Sigmoid colon (tissue), 4 donors: ENCODE results near the gene GBP5.

Source experiments
- EP300 ChIP-seq, 4 donors: sonication (generic); formaldehyde crosslinking; IDR thresholded peaks; one replicate each; pipeline ENCODE4 v1.6.1; 2017; ENCODE audit warnings: antibody characterized with exemption in 4 of 4
- POLR2A ChIP-seq, 2 donors: fragments of 450-650 bp; IDR thresholded peaks; one replicate each; pipeline ENCODE4 v1.6.1; 2016; ENCODE audit warnings: antibody characterized with exemption in 2 of 2, mild to moderate bottlenecking in 2 of 2, moderate library complexity in 2 of 2
- POLR2AphosphoS5 ChIP-seq, 4 donors: sonication (generic); formaldehyde crosslinking; IDR thresholded peaks; one replicate each; pipeline ENCODE4 v1.6.1; 2017; ENCODE audit warnings: antibody characterized with exemption in 4 of 4
- TF ChIP-seq, protein P1 (sequence below), 4 experiments: fragments of 450-650 bp in 3 of 4; fragments of 200-600 bp in 1 of 4; IDR thresholded peaks; one replicate each; pipeline ENCODE4 v1.5.1; 2016 to 2019; ENCODE audit warnings: antibody characterized with exemption in 4 of 4, mild to moderate bottlenecking in 3 of 4, moderate library complexity in 2 of 4

DNA sequence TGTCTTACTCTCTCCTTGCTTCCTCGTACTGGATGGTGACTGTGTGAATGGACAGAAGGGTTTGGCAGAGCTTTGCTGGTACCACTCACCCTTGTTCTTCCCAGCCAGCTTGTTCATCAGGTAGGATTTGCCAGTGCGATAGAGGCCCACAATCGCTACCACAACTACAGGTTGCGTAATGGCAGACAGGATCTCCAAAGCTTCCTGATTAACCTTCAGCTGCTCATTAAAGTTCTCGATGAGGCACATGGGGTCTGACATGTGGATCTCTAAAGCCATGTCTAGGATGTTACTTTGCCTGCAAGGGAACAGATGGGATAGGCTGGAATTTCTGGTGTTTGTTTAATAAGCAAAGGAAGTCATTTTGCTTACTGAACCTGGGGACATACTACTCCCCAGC, 3.4 kb downstream of the GBP5 start:
- TF ChIP-seq POLR2AphosphoS5 (IDR thresholded peaks at IDR 0.05): no peak
- TF ChIP-seq, protein P1, sequence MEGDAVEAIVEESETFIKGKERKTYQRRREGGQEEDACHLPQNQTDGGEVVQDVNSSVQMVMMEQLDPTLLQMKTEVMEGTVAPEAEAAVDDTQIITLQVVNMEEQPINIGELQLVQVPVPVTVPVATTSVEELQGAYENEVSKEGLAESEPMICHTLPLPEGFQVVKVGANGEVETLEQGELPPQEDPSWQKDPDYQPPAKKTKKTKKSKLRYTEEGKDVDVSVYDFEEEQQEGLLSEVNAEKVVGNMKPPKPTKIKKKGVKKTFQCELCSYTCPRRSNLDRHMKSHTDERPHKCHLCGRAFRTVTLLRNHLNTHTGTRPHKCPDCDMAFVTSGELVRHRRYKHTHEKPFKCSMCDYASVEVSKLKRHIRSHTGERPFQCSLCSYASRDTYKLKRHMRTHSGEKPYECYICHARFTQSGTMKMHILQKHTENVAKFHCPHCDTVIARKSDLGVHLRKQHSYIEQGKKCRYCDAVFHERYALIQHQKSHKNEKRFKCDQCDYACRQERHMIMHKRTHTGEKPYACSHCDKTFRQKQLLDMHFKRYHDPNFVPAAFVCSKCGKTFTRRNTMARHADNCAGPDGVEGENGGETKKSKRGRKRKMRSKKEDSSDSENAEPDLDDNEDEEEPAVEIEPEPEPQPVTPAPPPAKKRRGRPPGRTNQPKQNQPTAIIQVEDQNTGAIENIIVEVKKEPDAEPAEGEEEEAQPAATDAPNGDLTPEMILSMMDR (IDR thresholded peaks at IDR 0.05): no peak
- no peak for TF ChIP-seq POLR2A (IDR thresholded peaks at IDR 0.05)
- no peak for TF ChIP-seq EP300 (IDR thresholded peaks at IDR 0.05)
